ENCODE data around the gene GLMP. TPM values are rescaled to one million over a fixed set of nuclear protein-coding genes. Genes with fewer than 3 reads are reported as not detected.

The GLMP gene
- total and polyA plus RNA-seq, 2 of the 13 experiments (the other 11 are each of a cell fraction or from before 2014, with no cell fraction given): 44.6 to 75.8 TPM

DNA sequence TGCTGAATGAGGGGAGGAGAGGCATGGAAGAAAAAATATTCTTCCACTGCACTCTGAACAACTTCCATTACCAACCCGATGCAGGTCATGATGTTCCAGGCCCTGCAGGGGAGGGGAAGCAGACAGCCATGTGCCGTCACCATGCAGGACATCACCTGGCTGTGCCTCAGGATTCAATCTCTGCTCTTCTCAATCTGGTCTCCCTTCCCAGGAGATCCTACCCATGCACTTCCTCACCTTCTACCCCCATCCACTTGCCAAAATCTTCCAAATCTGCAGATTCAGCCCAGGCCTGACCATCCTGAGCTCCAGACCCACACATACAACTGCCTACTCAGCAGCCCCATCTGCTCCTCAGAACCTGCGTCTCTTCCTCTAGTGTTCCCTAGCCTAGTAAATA is 41.8 kb downstream of the GLMP start:
- in situ Hi-C loops (cut with HindIII; ENCODE audit: extremely low pct_ligation_motif_present, low pct_unique_long_range_greater_than_20kb) (no loop called here), intact Hi-C loops (cut with micrococcal nuclease; ENCODE audit: unreplicated experiment) (no loop called here)
- H3K27me3 ChIP-seq (ENCODE audit: control insufficient read depth in 1 of 2, insufficient read depth in 2 of 2, low read length in 2 of 2): no peaks in the 10 kb centered on the region
- FAIRE-seq (no peak), DNase-seq (ENCODE audit: low spot score) (no peak), ATAC-seq (no peak)
- H3K9ac ChIP-seq (ENCODE audit: insufficient read depth, low read depth, low read length): no peak overlapping the region
- no peaks in the 10 kb centered on the region for H3K79me2 ChIP-seq (ENCODE audit: insufficient read depth, low read length)
- ChIA-PET POLR2A (no interaction called here), CTCF (ENCODE audit: low intra/inter-chr PET ratio, low total read pairs) (no interaction called here)
- BruUV-seq (replicated peaks): no TSS peak
- no peak overlapping the region for H2AFZ ChIP-seq (ENCODE audit: low read length)
- H3K9me3 ChIP-seq (ENCODE audit: low read length): no peaks in the 10 kb centered on the region
- H3K4me2 ChIP-seq (ENCODE audit: low read depth, low read length): no peak overlapping the region
- H3K4me3 ChIP-seq (replicated peaks in 1 of 3; ENCODE audit: insufficient read depth in 1 of 3, low read depth in 2 of 3, low read length in 3 of 3): no peak overlapping the region
- WGBS (ENCODE audit: low lambda C conversion rate): 89% methylated on average over 3 of the region's 3 CpGs
- H4K20me1 ChIP-seq (ENCODE audit: insufficient read depth, low read length): no peaks in the 10 kb centered on the region
- H3K4me1 ChIP-seq (ENCODE audit: insufficient read depth, low read length): no peaks in the 10 kb centered on the region; the same call in 1 of the 2 replicates
- TF ChIP-seq ZNF468 (CRISPR knock-in tag; IDR thresholded peaks at IDR 0.05): no peak
- TF ChIP-seq PRDM15 (CRISPR knock-in tag; IDR thresholded peaks at IDR 0.05): no peak
- TF ChIP-seq ZNF609 (CRISPR knock-in tag; IDR thresholded peaks at IDR 0.05; ENCODE audit: borderline replicate concordance): no peak
- no peak for TF ChIP-seq HMGA1 (CRISPR knock-in tag; conservative IDR thresholded peaks at IDR 0.05)
- peaks cover 37 to 80% of the 10 kb centered on the region in 2 experiments for H3K36me3 ChIP-seq (replicated peaks in 1 of 2; ENCODE audit: control insufficient read depth in 1 of 2, insufficient read depth in 2 of 2, low read length in 2 of 2)
- H3K27ac ChIP-seq (ENCODE audit: extremely low read length, insufficient read depth, low read length): no peak overlapping the region
